SK-N-SH (cell line): ENCODE results near the gene GJB1. TPM values are rescaled to one million over a fixed set of nuclear protein-coding genes. Genes with fewer than 3 reads are reported as not detected.

Experiments used
- CTCF ChIA-PET: fragments of 300-600, 350-600 bp; formaldehyde crosslinking; extraction: SDS; loops from one replicate; lab custom pipeline; 2021; lab: Yijun Ruan, JAX
- POLR2A ChIA-PET: fragments of 350-600 bp; sonication (Branson Sonifier 250); formaldehyde crosslinking; extraction: SDS; loops from one replicate; lab custom pipeline; 2020; ENCODE audit warnings: antibody characterized with exemption, inconsistent platforms; lab: Yijun Ruan, JAX
- DNase-seq: peaks from one replicate; pipeline ENCODE4 v3.0.0; 2012
- H2AFZ ChIP-seq: fragments of 200-600 bp; sonication (generic); 2 replicates; pipeline ENCODE4 v1.8.1; 2016; ENCODE audit warnings: antibody characterized with exemption, mild to moderate bottlenecking, low read depth
- H3F3A ChIP-seq: fragments of 200-600 bp; sonication (generic); replicated peaks from 2 replicates; pipeline ENCODE3; 2016; ENCODE audit warnings: antibody characterized with exemption, mild to moderate bottlenecking; ENCODE audit not compliant: insufficient read depth
- H3K27ac ChIP-seq, 2 experiments: fragments of 200-500 bp in 1 of 2; fragments of 200-600 bp in 1 of 2; sonication (Bioruptor generic) in 1 of 2; sonication (generic), shearing (Covaris generic) in 1 of 2; 2 replicates each; pipeline versions ENCODE4 v1.5.1 to v1.6.1; 2014 to 2016; ENCODE audit warnings: low read depth in 2 of 2, inconsistent platforms in 1 of 2, low read length in 1 of 2, mild to moderate bottlenecking in 1 of 2, mixed read lengths in 1 of 2
- H3K27me3 ChIP-seq: fragments of 200-600 bp; sonication (generic), shearing (Covaris generic); 2 replicates; pipeline ENCODE4 v1.6.1; 2016; ENCODE audit warnings: mixed run types; ENCODE audit not compliant: insufficient read depth
- H3K36me3 ChIP-seq, 2 experiments: fragments of 200-500 bp in 1 of 2; fragments of 200-600 bp in 1 of 2; sonication (Bioruptor generic) in 1 of 2; sonication (generic) in 1 of 2; replicated peaks in 1 of 2; 2 replicates each; pipeline versions ENCODE3 to v1.5.1; 2014 to 2016; ENCODE audit warnings: low read length in 1 of 2, mild to moderate bottlenecking in 1 of 2; ENCODE audit not compliant: insufficient read depth in 2 of 2, control insufficient read depth in 1 of 2
- H3K4me1 ChIP-seq, 2 experiments: fragments of 200-500 bp in 1 of 2; fragments of 200-600 bp in 1 of 2; sonication (Bioruptor generic) in 1 of 2; sonication (generic), shearing (Covaris generic) in 1 of 2; 2 replicates each; pipeline versions ENCODE4 v1.5.1 to v1.6.1; 2014 to 2016; ENCODE audit warnings: low read depth in 1 of 2, low read length in 1 of 2, mixed run types in 1 of 2; ENCODE audit not compliant: insufficient read depth in 2 of 2, control insufficient read depth in 1 of 2
- H3K4me2 ChIP-seq: fragments of 200-600 bp; sonication (generic), shearing (Covaris generic); 2 replicates; pipeline ENCODE4 v1.6.1; 2017; ENCODE audit warnings: mixed run types
- H3K4me3 ChIP-seq, 2 experiments: fragments of 200-500 bp in 1 of 2; fragments of 200-600 bp in 1 of 2; sonication (Bioruptor generic) in 1 of 2; sonication (generic), shearing (Covaris generic) in 1 of 2; 2 replicates each; pipeline versions ENCODE4 v1.5.1 to v1.8.1; 2014 to 2016; ENCODE audit warnings: low read depth in 2 of 2, inconsistent platforms in 1 of 2, low read length in 1 of 2, mild to moderate bottlenecking in 1 of 2, mixed read lengths in 1 of 2, moderate library complexity in 1 of 2
- H3K79me2 ChIP-seq: fragments of 200-600 bp; sonication (generic); 2 replicates; pipeline ENCODE4 v1.8.1; 2017; ENCODE audit warnings: mild to moderate bottlenecking; ENCODE audit not compliant: insufficient read depth
- H3K9ac ChIP-seq: fragments of 200-600 bp; sonication (generic); 2 replicates; pipeline ENCODE4 v1.6.1; 2017; ENCODE audit warnings: mixed run types
- H3K9me2 ChIP-seq: fragments of 200-600 bp; sonication (generic); 2 replicates; pipeline ENCODE4 v1.6.1; 2017; ENCODE audit warnings: mixed run types
- H3K9me3 ChIP-seq: fragments of 200-600 bp; sonication (generic); 2 replicates; pipeline ENCODE4 v1.6.1; 2017; ENCODE audit warnings: mixed run types, mild to moderate bottlenecking, moderate library complexity
- H4K20me1 ChIP-seq: fragments of 200-600 bp; sonication (generic); 2 replicates; pipeline ENCODE4 v1.6.1; 2017; ENCODE audit warnings: mild to moderate bottlenecking, mixed run types; ENCODE audit not compliant: insufficient read depth
- CTCF ChIP-seq: fragments of 200-600 bp; sonication (generic); IDR thresholded peaks from 2 replicates; pipeline ENCODE4 v1.6.1; 2017; ENCODE audit warnings: antibody characterized with exemption, mild to moderate bottlenecking, moderate library complexity
- ELF1 ChIP-seq: IDR thresholded peaks from 2 replicates; pipeline ENCODE4 v1.4.0; 2012
- EP300 ChIP-seq, 2 experiments: IDR thresholded peaks; 2 replicates each; pipeline versions ENCODE4 v1.4.0 to v1.6.1; 2012; ENCODE audit warnings: borderline replicate concordance in 1 of 2, low read depth in 1 of 2, low read length in 1 of 2
- FOSL2 ChIP-seq: IDR thresholded peaks from 2 replicates; pipeline ENCODE4 v1.4.0; 2012; ENCODE audit warnings: low read depth, mild to moderate bottlenecking, moderate library complexity, borderline replicate concordance
- GATA2 ChIP-seq: sonication (generic); formaldehyde crosslinking; IDR thresholded peaks from 2 replicates; pipeline ENCODE4 v1.5.0; 2020; ENCODE audit warnings: mild to moderate bottlenecking, missing genetic modification reagents
- IRF3 ChIP-seq: fragments of 150-350 bp; IDR thresholded peaks from 2 replicates; pipeline ENCODE4 v1.6.1; 2016; ENCODE audit warnings: mild to moderate bottlenecking, low read depth, low read length
- MAX ChIP-seq: IDR thresholded peaks from 2 replicates; pipeline ENCODE4 v1.4.0; 2012; ENCODE audit warnings: low read depth
- MEF2A ChIP-seq: IDR thresholded peaks from 2 replicates; pipeline ENCODE4 v1.4.0; 2012; ENCODE audit warnings: low read depth, borderline replicate concordance
- NFIC ChIP-seq: IDR thresholded peaks from 2 replicates; pipeline ENCODE4 v1.4.0; 2012; ENCODE audit warnings: borderline replicate concordance
- NRF1 ChIP-seq: IDR thresholded peaks from 2 replicates; pipeline ENCODE4 v1.6.1; 2012; ENCODE audit warnings: low read depth, mild to moderate bottlenecking, low read length
- PBX3 ChIP-seq: IDR thresholded peaks from 2 replicates; pipeline ENCODE4; 2012
- POLR2AphosphoS5 ChIP-seq: IDR thresholded peaks from 2 replicates; pipeline ENCODE4 v1.6.1; 2012; ENCODE audit warnings: low read depth, low read length
- REST ChIP-seq: IDR thresholded peaks from 2 replicates; pipeline ENCODE4 v1.6.1; 2012; ENCODE audit warnings: mild to moderate bottlenecking, low read depth, low read length, moderate library complexity
- TAF1 ChIP-seq: IDR thresholded peaks from 2 replicates; pipeline ENCODE4 v1.6.1; 2012; ENCODE audit warnings: low read depth, mild to moderate bottlenecking, low read length, moderate library complexity, borderline replicate concordance
- USF2 ChIP-seq: fragments of 150-350 bp; IDR thresholded peaks from 2 replicates; pipeline ENCODE4 v1.6.1; 2017; ENCODE audit warnings: antibody characterized with exemption, low read length, low read depth, borderline replicate concordance
- YY1 ChIP-seq: IDR thresholded peaks from 2 replicates; pipeline ENCODE4 v1.4.0; 2012; ENCODE audit warnings: low read depth, mild to moderate bottlenecking
- ZBTB33 ChIP-seq: IDR thresholded peaks from 2 replicates; pipeline ENCODE4 v1.4.0; 2012; ENCODE audit warnings: low read depth, borderline replicate concordance
- WGBS: methylation state at CpG from one replicate; pipeline ENCODE4 v1.1.6; 2017; ENCODE audit warnings: low lambda C conversion rate; 5-methylcytosine and 5-hydroxymethylcytosine counted together
- polyA plus RNA-seq, 3 experiments: library from polyadenylated mRNA; depleted of rRNA; stranded (reverse); fragments of >200 nt; gene quantifications; 2 replicates each; pipeline ENCODE4 v1.2.3, GENCODE V29; 2012

The GJB1 gene
- polyA plus RNA-seq, 1 of the 3 experiments (the other 2 are of a cell fraction) = not detected

GRCh38 chrX:71215338-71215912, 7.6 kb upstream of the GJB1 start:
- ChIA-PET POLR2A (no interaction called here), CTCF (interaction anchor here (1.1 kb wide), 1 partner anchor 37 kb away, joined by 3 read pairs; no protein-coding TSS in a partner anchor)
- Histone ChIP-seq H4K20me1 (no peaks in the 10 kb centered on the region), H3K27ac (no peak overlapping the region), H3K4me3 (no peak overlapping the region), H3K9ac (no peak overlapping the region), H3K9me3 (no peaks in the 10 kb centered on the region), H3K36me3 (no peaks in the 10 kb centered on the region), H3K4me1 (no peaks in the 10 kb centered on the region), H3K4me2 (no peak overlapping the region), H3K9me2 (no peaks in the 10 kb centered on the region), H2AFZ (no peak overlapping the region), H3K27me3 (peaks cover 60% of the 10 kb centered on the region), H3F3A (peaks cover 3% of the 10 kb centered on the region), H3K79me2 (no peaks in the 10 kb centered on the region)
- no peak for DNase-seq
- TF ChIP-seq FOSL2 (no peak), CTCF (no peak), ZBTB33 (no peak), USF2 (no peak), TAF1 (no peak), YY1 (no peak), PBX3 (no peak), ELF1 (no peak), NFIC (no peak), POLR2AphosphoS5 (no peak), NRF1 (no peak), REST (no peak), GATA2 (CRISPR knock-in tag) (no peak), IRF3 (no peak), EP300 (IDR thresholded peaks at IDR 0.05; ENCODE audit: borderline replicate concordance in 1 of 2, low read depth in 1 of 2, low read length in 1 of 2) (no peak), MEF2A (no peak), MAX (no peak)
- WGBS = 43% methylated on average over 8 of the region's 10 CpGs
